Ishikawa (cell line): Measurements from ENCODE around the gene ABCG2.

Experiments
- CEBPB ChIP-seq: IDR thresholded peaks from 2 replicates; pipeline ENCODE4 v1.6.1; 2012
- CREB1 ChIP-seq: IDR thresholded peaks from 2 replicates; pipeline ENCODE4 v1.6.1; 2012; ENCODE audit warnings: low read depth
- EGR1 ChIP-seq: IDR thresholded peaks from 2 replicates; pipeline ENCODE4 v1.6.1; 2012
- EP300 ChIP-seq: IDR thresholded peaks from 2 replicates; pipeline ENCODE4 v1.6.1; 2012; ENCODE audit warnings: borderline replicate concordance
- FOXM1 ChIP-seq: IDR thresholded peaks from 2 replicates; pipeline ENCODE4 v1.6.1; 2012; ENCODE audit warnings: low read depth, borderline replicate concordance
- MAX ChIP-seq: IDR thresholded peaks from 2 replicates; pipeline ENCODE4 v1.6.1; 2012
- NFIC ChIP-seq: IDR thresholded peaks from 2 replicates; pipeline ENCODE4 v1.6.1; 2012
- RAD21 ChIP-seq: IDR thresholded peaks from 2 replicates; pipeline ENCODE4 v1.6.1; 2012; ENCODE audit warnings: low read depth
- REST ChIP-seq: IDR thresholded peaks from 2 replicates; pipeline ENCODE4 v1.6.1; 2012; ENCODE audit warnings: low read depth, mild to moderate bottlenecking
- TAF1 ChIP-seq: IDR thresholded peaks from 2 replicates; pipeline ENCODE4 v1.6.1; 2012; ENCODE audit warnings: low read depth, mild to moderate bottlenecking
- TCF12 ChIP-seq: IDR thresholded peaks from 2 replicates; pipeline ENCODE4 v1.6.1; 2012; ENCODE audit warnings: low read depth
- TEAD4 ChIP-seq: IDR thresholded peaks from 2 replicates; pipeline ENCODE4 v1.6.1; 2012
- USF1 ChIP-seq: IDR thresholded peaks from 2 replicates; pipeline ENCODE4 v1.6.1; 2012
- YY1 ChIP-seq: IDR thresholded peaks from 2 replicates; pipeline ENCODE4 v1.6.1; 2012; ENCODE audit warnings: low read depth
- ZBTB7A ChIP-seq: IDR thresholded peaks from 2 replicates; pipeline ENCODE4 v1.6.1; 2012; ENCODE audit warnings: low read depth

ABCG2 gene

GRCh38 chr4:88077911-88078524 is 80.4 kb downstream of the ABCG2 start:
- no peak for TF ChIP-seq MAX

GRCh38 chr4:88075336-88075735 is 83.1 kb downstream of the ABCG2 start:
- TF ChIP-seq EP300 (no peak), USF1 (no peak), MAX (no peak), TAF1 (no peak), CREB1 (no peak), TCF12 (no peak), YY1 (no peak), TEAD4 (no peak), RAD21 (no peak)

GRCh38 chr4:88070031-88070430 is 88.4 kb downstream of the ABCG2 start:
- TF ChIP-seq YY1, result no peak
- TF ChIP-seq ZBTB7A, result no peak
- TF ChIP-seq NFIC, result no peak
- no peak for TF ChIP-seq CREB1
- no peak for TF ChIP-seq RAD21
- no peak for TF ChIP-seq TCF12
- no peak for TF ChIP-seq TEAD4
- TF ChIP-seq MAX, result no peak
- no peak for TF ChIP-seq EGR1
- no peak for TF ChIP-seq FOXM1
- no peak for TF ChIP-seq REST
- TF ChIP-seq EP300, result no peak
- TF ChIP-seq USF1, result no peak
- no peak for TF ChIP-seq CEBPB
- TF ChIP-seq TAF1, result no peak

- TF ChIP-seq YY1, result no peak
- TF ChIP-seq MAX, result no peak
- no peak for TF ChIP-seq TCF12
- TF ChIP-seq USF1, result no peak
- no peak for TF ChIP-seq REST
- TF ChIP-seq RAD21, result no peak
- TF ChIP-seq FOXM1, result no peak
- TF ChIP-seq CREB1, result no peak
- no peak for TF ChIP-seq TEAD4
- no peak for TF ChIP-seq ZBTB7A
Observed at GRCh38 chr4:88064410-88064809, 94.0 kb downstream of the ABCG2 start.

GRCh38 chr4:88063634-88064296 is 94.7 kb downstream of the ABCG2 start:
- TF ChIP-seq EP300 (no peak), CEBPB (no peak), TEAD4 (no peak), FOXM1 (no peak), CREB1 (no peak), YY1 (no peak), TCF12 (no peak), TAF1 (no peak), ZBTB7A (no peak), EGR1 (no peak), NFIC (no peak), MAX (no peak), RAD21 (no peak), USF1 (no peak)
